Spleen (tissue), 11 donors: ENCODE data around the gene TSPAN9. TPM values are rescaled to one million over a fixed set of nuclear protein-coding genes. Genes with fewer than 3 reads are reported as not detected.

Experiments
- DNase-seq: peaks from one replicate; pipeline ENCODE4 v3.0.0-alpha.2; 2020
- H3K27ac ChIP-seq, 8 donors: fragments of 200-600 bp; sonication (generic) in 7 of 8; 1 replicate in 4 of 8; 2 replicates in 4 of 8; pipeline versions ENCODE4 v1.5.0 to v1.8.0; 2016 to 2021; ENCODE audit warnings: inconsistent platforms in 4 of 8, mild to moderate bottlenecking in 4 of 8, moderate library complexity in 1 of 8
- H3K27me3 ChIP-seq, 7 donors: fragments of 200-600 bp; sonication (generic) in 6 of 7; replicated peaks in 1 of 7; 1 replicate in 4 of 7; 2 replicates in 3 of 7; pipeline versions ENCODE4 v1.5.0 to v1.8.0; 2016 to 2021; ENCODE audit warnings: inconsistent platforms in 3 of 7, mild to moderate bottlenecking in 1 of 7
- H3K36me3 ChIP-seq, 6 donors: fragments of 200-600 bp; sonication (generic) in 5 of 6; 1 replicate in 4 of 6; 2 replicates in 2 of 6; pipeline versions ENCODE4 v1.5.0 to v1.8.0; 2016 to 2021; ENCODE audit warnings: inconsistent platforms in 2 of 6
- H3K4me1 ChIP-seq, 6 donors: fragments of 200-600 bp; sonication (generic) in 5 of 6; 1 replicate in 3 of 6; 2 replicates in 3 of 6; pipeline versions ENCODE4 v1.5.0 to v1.8.0; 2016 to 2021; ENCODE audit warnings: inconsistent platforms in 3 of 6
- H3K4me3 ChIP-seq, 8 donors: fragments of 200-600 bp; sonication (generic) in 7 of 8; 1 replicate in 4 of 8; 2 replicates in 4 of 8; pipeline versions ENCODE4 v1.5.0 to v1.8.0; 2016 to 2021; ENCODE audit warnings: inconsistent platforms in 4 of 8, mild to moderate bottlenecking in 4 of 8, moderate library complexity in 2 of 8
- H3K9me3 ChIP-seq, 8 donors: fragments of 200-600 bp; sonication (generic) in 7 of 8; 1 replicate in 4 of 8; 2 replicates in 4 of 8; pipeline versions ENCODE4 v1.5.0 to v1.8.0; 2016 to 2021; ENCODE audit warnings: inconsistent platforms in 4 of 8
- CTCF ChIP-seq, 11 experiments: fragments of 200-600 bp in 7 of 11; fragments of 450-650 bp in 4 of 11; sonication (generic) in 4 of 11; IDR thresholded peaks in 8 of 11; conservative IDR thresholded peaks in 3 of 11; 1 replicate in 7 of 11; 2 replicates in 4 of 11; pipeline versions ENCODE4 v1.4.0 to v1.8.0; 2016 to 2021; ENCODE audit warnings: antibody characterized with exemption in 11 of 11, inconsistent platforms in 4 of 11, mild to moderate bottlenecking in 1 of 11
- POLR2A ChIP-seq, 3 donors: fragments of 450-650 bp; IDR thresholded peaks; one replicate each; pipeline ENCODE4 v1.5.1; 2017; ENCODE audit warnings: antibody characterized with exemption in 3 of 3, mild to moderate bottlenecking in 1 of 3
- POLR2AphosphoS5 ChIP-seq, 3 donors: sonication (generic); formaldehyde crosslinking; IDR thresholded peaks; one replicate each; pipeline ENCODE4 v1.5.1; 2017; ENCODE audit warnings: antibody characterized with exemption in 3 of 3
- WGBS, 5 donors: extraction: QIAGEN DNeasy Blood & Tissue Kit in 3 of 5; methylation state at CpG; one replicate each; pipeline versions ENCODE4 v1.1.5 to v1.1.7; 2013 to 2018; 5-methylcytosine and 5-hydroxymethylcytosine counted together
- intact Hi-C: fragments of 100-400 bp; cut with DNase I; formaldehyde crosslinking; loops from one replicate; pipeline ENCODE4 v1.15.0; 2023; ENCODE audit warnings: low total_unique reads
- polyA plus RNA-seq, 3 donors: library from polyadenylated mRNA; stranded (reverse); fragments of 200-250 nt; gene quantifications; one replicate each; pipeline ENCODE4 v1.2.1, GENCODE V29; 2013
- total RNA-seq, 7 donors: library from RNA; depleted of rRNA in 3 of 7; stranded (reverse); fragments of >200 nt in 3 of 7; fragmentation: NEBNext Ultra II Directional in 4 of 7; extraction: Animal tissue kit (Norgen Biotek cat#: 25700) in 4 of 7; gene quantifications; one replicate each; pipeline versions ENCODE4 v1.1.0 to v1.2.1, GENCODE V29; 2016 to 2021
- donor health status: healthy with polysubstance abuse.
- donor health status: DM: no; HTN: no; CAD: no; lungs with moderate emphysema.
- donor health status: DM: no; HTN: no; CAD: no.
- donor health status: Bipolar disorder and iron deficiency.
- donor health status: healthy.
- donor health status: DM: no; HTN: no; CAD: no.
- donor health status: DM: yes; HTN: yes; CAD: no.

The TSPAN9 gene
- total and polyA plus RNA-seq, 10 donors = 3.6 to 51.1 (median 32.4) TPM

GRCh38 chr12:3167636-3168035, 90.5 kb downstream of the TSPAN9 start:
- TF ChIP-seq POLR2A (IDR thresholded peaks at IDR 0.05) = no peak
- TF ChIP-seq CTCF (IDR thresholded peaks at IDR 0.05 in 8 of 11, conservative IDR thresholded peaks at IDR 0.05 in 3 of 11) = no peak
- no peak for TF ChIP-seq POLR2AphosphoS5 (IDR thresholded peaks at IDR 0.05)
- Histone ChIP-seq H3K27me3 (no peaks in the 10 kb centered on the region), H3K9me3 (no peaks in the 10 kb centered on the region), H3K4me3 (no peak overlapping the region), H3K27ac (no peak overlapping the region), H3K36me3 (no peaks in the 10 kb centered on the region), H3K4me1 (peaks cover 0 to 22% (median 13%) of the 10 kb centered on the region in 6 donors)
- no peak for DNase-seq
- intact Hi-C loops = no loop called here
- 78 to 100% (median 86%) methylated on average over 2 to 3 of the region's 3 CpGs for WGBS, 5 donors

GRCh38 chr12:3168223-3169221, 91.3 kb downstream of the TSPAN9 start:
- WGBS, 5 donors = 77 to 83% (median 79%) methylated on average over 22 of the region's 22 CpGs
- Histone ChIP-seq H3K4me3 (no peak overlapping the region), H3K4me1 (peaks cover 0 to 21% (median 13%) of the 10 kb centered on the region in 6 donors), H3K27ac (no peak overlapping the region), H3K9me3 (no peaks in the 10 kb centered on the region), H3K36me3 (no peaks in the 10 kb centered on the region), H3K27me3 (no peaks in the 10 kb centered on the region)
- TF ChIP-seq POLR2A (IDR thresholded peaks at IDR 0.05) (no peak), CTCF (IDR thresholded peaks at IDR 0.05 in 8 of 11, conservative IDR thresholded peaks at IDR 0.05 in 3 of 11) (no peak), POLR2AphosphoS5 (IDR thresholded peaks at IDR 0.05) (no peak)
- intact Hi-C loops = no loop called here
- no peak for DNase-seq

- DNase-seq = no peak
- 76 to 87% (median 85%) methylated on average over 20 of the region's 20 CpGs for WGBS, 5 donors
- TF ChIP-seq POLR2AphosphoS5 (IDR thresholded peaks at IDR 0.05) (no peak), POLR2A (IDR thresholded peaks at IDR 0.05) (no peak), CTCF (IDR thresholded peaks at IDR 0.05 in 8 of 11, conservative IDR thresholded peaks at IDR 0.05 in 3 of 11) (no peak)
- Histone ChIP-seq H3K4me1 (peaks cover 0 to 17% (median 5%) of the 10 kb centered on the region in 6 donors), H3K9me3 (no peaks in the 10 kb centered on the region), H3K36me3 (no peaks in the 10 kb centered on the region), H3K4me3 (no peak overlapping the region), H3K27ac (no peak overlapping the region), H3K27me3 (no peaks in the 10 kb centered on the region)
- intact Hi-C loops = no loop called here
Observed at GRCh38 chr12:3170423-3171194, 93.4 kb downstream of the TSPAN9 start.
